OCI-LY7 (cell line): ENCODE results near the gene APOL1. TPM values are rescaled to one million over a fixed set of nuclear protein-coding genes. Genes with fewer than 3 reads are reported as not detected.
A peak's percentile ranks its signal among the peaks of the same experiment; 100 is the strongest.

Source experiments
- BruUV-seq: library from RNA; stranded (reverse); fragments of 400-500 nt; replicated peaks from 2 replicates; lab custom pipeline; 2021; lab: Mats Ljungman, UMichigan
- CTCF ChIA-PET: fragments of 300-600 bp; sonication (Branson Sonifier 250); formaldehyde crosslinking; loops from one replicate; lab custom pipeline; 2022; ENCODE audit warnings: antibody characterized with exemption; ENCODE audit not compliant: unreplicated experiment; lab: Charles Lee
- POLR2A ChIA-PET: fragments of 300-600 bp; sonication (Branson Sonifier 250); formaldehyde crosslinking; loops from one replicate; lab custom pipeline; 2022; ENCODE audit warnings: antibody characterized with exemption; lab: Charles Lee
- DNase-seq: peaks from one replicate; pipeline ENCODE4 v3.0.0-alpha.2; 2015; ENCODE audit warnings: low spot score
- H2AFZ ChIP-seq: fragments of 200-600 bp; sonication (generic), shearing (Covaris generic); 2 replicates; pipeline ENCODE4 v1.6.1; 2014; ENCODE audit warnings: mild to moderate bottlenecking, antibody characterized with exemption, low read length, moderate library complexity
- H3K27ac ChIP-seq: fragments of 200-600 bp; sonication (generic); 2 replicates; pipeline ENCODE4 v1.5.1; 2014; ENCODE audit warnings: mixed run types, low read depth, mild to moderate bottlenecking, moderate library complexity, low read length, inconsistent platforms; ENCODE audit not compliant: poor library complexity, severe bottlenecking
- H3K36me3 ChIP-seq: fragments of 200-600 bp; sonication (generic); 2 replicates; pipeline ENCODE4 v1.6.1; 2014; ENCODE audit warnings: mild to moderate bottlenecking, antibody characterized with exemption, low read length, moderate library complexity, mixed read lengths; ENCODE audit not compliant: insufficient read depth
- H3K4me1 ChIP-seq: fragments of 200-600 bp; sonication (generic); 2 replicates; pipeline ENCODE4 v1.5.1; 2014; ENCODE audit warnings: mild to moderate bottlenecking, low read length; ENCODE audit not compliant: insufficient read depth, poor library complexity, severe bottlenecking
- H3K4me2 ChIP-seq: fragments of 200-600 bp; sonication (generic); 2 replicates; pipeline ENCODE4 v1.6.1; 2014; ENCODE audit warnings: mild to moderate bottlenecking, low read length
- H3K4me3 ChIP-seq: fragments of 200-600 bp; sonication (generic); 2 replicates; pipeline ENCODE4 v1.5.1; 2014; ENCODE audit warnings: mild to moderate bottlenecking, low read depth, low read length; ENCODE audit not compliant: poor library complexity, severe bottlenecking
- H3K79me2 ChIP-seq: fragments of 200-600 bp; sonication (generic); 2 replicates; pipeline ENCODE4 v1.6.1; 2016; ENCODE audit warnings: low read depth, mild to moderate bottlenecking, low read length, moderate library complexity, mixed read lengths; ENCODE audit not compliant: insufficient read depth
- H3K9me2 ChIP-seq: fragments of 200-600 bp; sonication (generic); 2 replicates; pipeline ENCODE4 v1.6.1; 2016; ENCODE audit warnings: mild to moderate bottlenecking, low read length, mixed read lengths; ENCODE audit not compliant: insufficient read depth
- H3K9me3 ChIP-seq: fragments of 200-600 bp; sonication (generic); 2 replicates; pipeline ENCODE4 v1.6.1; 2014; ENCODE audit warnings: mild to moderate bottlenecking, mixed run types, low read length, mixed read lengths
- H4K20me1 ChIP-seq: fragments of 200-600 bp; sonication (generic); 2 replicates; pipeline ENCODE4 v1.6.1; 2014; ENCODE audit warnings: mild to moderate bottlenecking, antibody characterized with exemption, low read length, moderate library complexity, mixed read lengths; ENCODE audit not compliant: insufficient read depth
- CTCF ChIP-seq: fragments of 200-600 bp; sonication (generic); conservative IDR thresholded peaks from 2 replicates; pipeline ENCODE4 v1.5.1; 2014; ENCODE audit warnings: mild to moderate bottlenecking, antibody characterized with exemption, low read length, moderate library complexity, mixed read lengths
- EZH2phosphoT487 ChIP-seq: fragments of 200-600 bp; sonication (generic); IDR thresholded peaks from 2 replicates; pipeline ENCODE4 v1.6.1; 2018; ENCODE audit warnings: low read depth, borderline replicate concordance, mild to moderate bottlenecking, mixed run types, antibody characterized with exemption, low read length, moderate library complexity, mixed read lengths
- intact Hi-C: fragments of 100-400 bp; cut with micrococcal nuclease; formaldehyde crosslinking; loops from one replicate; pipeline ENCODE4 v1.10.0; 2022; ENCODE audit not compliant: unreplicated experiment
- total RNA-seq, 2 experiments: library from RNA; depleted of rRNA in 1 of 2; stranded (reverse); fragments of >200 nt in 1 of 2; shearing (Covaris generic) in 1 of 2; gene quantifications; 2 replicates each; pipeline ENCODE4 v1.2.3, GENCODE V29; 2014 to 2022

The APOL1 gene
- total RNA-seq, 2 experiments from 2014 or later: 0.42 to 0.47 TPM

- H4K20me1 ChIP-seq: no peaks in the 10 kb centered on the region
- CTCF ChIA-PET: no interaction called here
- DNase-seq: no peak
- no peak overlapping the region for H3K4me2 ChIP-seq
- BruUV-seq: no TSS peak
- no peaks in the 10 kb centered on the region for H3K9me3 ChIP-seq
- POLR2A ChIA-PET: interaction anchor here (0.6 kb wide), 1 partner anchor 528 kb away, joined by 3 read pairs; no protein-coding TSS in a partner anchor
- H3K36me3 ChIP-seq: peaks cover 91% of the 10 kb centered on the region
- H2AFZ ChIP-seq: no peak overlapping the region
- intact Hi-C loops: no loop called here
- H3K27ac ChIP-seq: no peak overlapping the region
- no peaks in the 10 kb centered on the region for H3K79me2 ChIP-seq
- H3K4me3 ChIP-seq: no peak overlapping the region
- TF ChIP-seq EZH2phosphoT487 (no peak), CTCF (no peak)
- H3K4me1 ChIP-seq: no peaks in the 10 kb centered on the region
- H3K9me2 ChIP-seq: no peaks in the 10 kb centered on the region
Observed at GRCh38 chr22:36285545-36285944, 32.6 kb downstream of the APOL1 start.

GRCh38 chr22:36286096-36286957, 33.4 kb downstream of the APOL1 start:
- TF ChIP-seq EZH2phosphoT487: no peak
- TF ChIP-seq CTCF: peak; percentile 92
- H3K27ac ChIP-seq: no peak overlapping the region
- no peaks in the 10 kb centered on the region for H3K9me3 ChIP-seq
- H3K4me3 ChIP-seq: no peak overlapping the region
- DNase-seq: peak; percentile 69
- ChIA-PET POLR2A (interaction anchor here (0.6 kb wide), 2 partner anchors 39 to 529 kb away, joined by 3 read pairs; no protein-coding TSS in a partner anchor), CTCF (interaction anchor here (0.8 kb wide), 1 partner anchor 112 kb away, joined by 4 read pairs; no protein-coding TSS in a partner anchor)
- H3K79me2 ChIP-seq: no peaks in the 10 kb centered on the region
- no peak overlapping the region for H2AFZ ChIP-seq
- no TSS peak for BruUV-seq
- no peaks in the 10 kb centered on the region for H4K20me1 ChIP-seq
- peaks cover 85% of the 10 kb centered on the region for H3K36me3 ChIP-seq
- H3K4me2 ChIP-seq: no peak overlapping the region
- intact Hi-C loops: no loop called here
- H3K9me2 ChIP-seq: no peaks in the 10 kb centered on the region
- H3K4me1 ChIP-seq: no peaks in the 10 kb centered on the region
